ENCODE measurements around the gene MUC4. TPM values are rescaled to one million over a fixed set of nuclear protein-coding genes. Genes with fewer than 3 reads are reported as not detected.
"Not testable (repeated sequence)": the region's sequence is repeated elsewhere in the genome, so short reads cannot be mapped to it uniquely, and the experiment has no call there.

The MUC4 gene
- total and polyA plus RNA-seq, 2 experiments from 2014 or later, result 1.3 TPM

GRCh38 chr3:195816276-195816913 lies 4.7 kb upstream of the MUC4 start:
- peaks cover 13% of the 10 kb centered on the region for H3K27me3 Mint-ChIP-seq (ENCODE audit: insufficient read depth, low read depth, poor library complexity)
- not testable (repeated sequence) for DNase-seq (ENCODE audit: low spot score)

DNA sequence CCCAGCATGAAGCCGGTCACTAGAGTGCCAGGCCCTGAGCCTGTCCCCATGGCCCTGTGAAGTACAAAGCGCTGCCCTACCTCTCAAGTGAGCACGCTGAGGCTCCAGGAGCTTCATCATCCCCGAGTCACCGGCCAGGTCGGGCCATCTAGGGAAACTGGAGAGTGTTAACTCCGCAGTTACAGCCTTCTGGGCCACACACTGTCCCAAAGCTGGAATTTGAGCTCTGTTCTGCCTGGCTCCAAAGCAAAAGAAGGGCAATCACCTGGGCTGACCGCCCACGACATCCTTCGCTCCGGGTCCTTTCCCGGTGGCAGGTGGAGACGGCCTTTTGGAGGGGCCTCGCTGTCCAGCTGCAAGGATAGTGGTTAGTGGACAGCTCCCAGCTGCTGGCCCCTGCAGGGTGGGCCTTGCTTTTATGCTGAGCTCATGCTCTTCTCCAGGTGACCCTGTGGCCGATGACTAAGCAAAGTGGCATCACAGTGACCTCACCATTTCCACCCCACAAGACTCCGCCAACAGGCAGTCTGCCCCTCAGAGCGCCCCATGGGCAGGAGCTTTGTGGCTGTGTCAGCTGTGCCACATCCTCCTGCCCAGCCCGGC lies 3.5 kb upstream of the MUC4 start:
- Mint-ChIP-seq H3K27ac (no peak overlapping the region), H3K4me1 (peaks cover 11% of the 10 kb centered on the region), H3K36me3 (ENCODE audit: low read depth) (no peaks in the 10 kb centered on the region; the same call in 2 of the 3 replicates), H3K27me3 (ENCODE audit: insufficient read depth, low read depth, poor library complexity) (peaks cover 16% of the 10 kb centered on the region), H3K9me3 (no peaks in the 10 kb centered on the region), H3K4me3 (no peak overlapping the region)
- Histone ChIP-seq H3K79me2 (replicated peaks; ENCODE audit: insufficient read depth) (no peaks in the 10 kb centered on the region), H3K4me1 (ENCODE audit: insufficient read depth) (peaks cover 12% of the 10 kb centered on the region; the same call in 1 of the 2 replicates), H3K27ac (ENCODE audit: low read depth) (no peak overlapping the region), H3K27me3 (ENCODE audit: insufficient read depth) (no peaks in the 10 kb centered on the region), H3K4me3 (no peak overlapping the region), H3K4me2 (no peak overlapping the region), H3K36me3 (ENCODE audit: insufficient read depth) (no peaks in the 10 kb centered on the region), H3F3A (replicated peaks; ENCODE audit: low read depth) (no peaks in the 10 kb centered on the region), H4K20me1 (replicated peaks; ENCODE audit: insufficient read depth) (no peaks in the 10 kb centered on the region), H2AFZ (no peak overlapping the region), H3K9me2 (ENCODE audit: insufficient read depth) (no peaks in the 10 kb centered on the region)
- DNase-seq (ENCODE audit: low spot score) (no peak), ATAC-seq (no peak)
- TF ChIP-seq EZH2phosphoT487 (IDR thresholded peaks at IDR 0.05; ENCODE audit: unreplicated experiment) (no peak), EZH2 (IDR thresholded peaks at IDR 0.05; ENCODE audit: low read depth, unreplicated experiment) (no peak), ZNF331 (CRISPR knock-in tag; IDR thresholded peaks at IDR 0.05; ENCODE audit: low read depth) (no peak), JUNB (IDR thresholded peaks at IDR 0.05; ENCODE audit: unreplicated experiment) (no peak), CTCF (conservative IDR thresholded peaks at IDR 0.05; ENCODE audit: low read depth in 2 of 2) (no peak), NANOG (IDR thresholded peaks at IDR 0.05; ENCODE audit: borderline replicate concordance) (no peak), ZNF462 (CRISPR knock-in tag; IDR thresholded peaks at IDR 0.05) (no peak), POLR2AphosphoS5 (IDR thresholded peaks at IDR 0.05; ENCODE audit: low read depth) (no peak), STAT1 (IDR thresholded peaks at IDR 0.05; ENCODE audit: unreplicated experiment) (no peak)
- TF ChIP-seq, protein P1, sequence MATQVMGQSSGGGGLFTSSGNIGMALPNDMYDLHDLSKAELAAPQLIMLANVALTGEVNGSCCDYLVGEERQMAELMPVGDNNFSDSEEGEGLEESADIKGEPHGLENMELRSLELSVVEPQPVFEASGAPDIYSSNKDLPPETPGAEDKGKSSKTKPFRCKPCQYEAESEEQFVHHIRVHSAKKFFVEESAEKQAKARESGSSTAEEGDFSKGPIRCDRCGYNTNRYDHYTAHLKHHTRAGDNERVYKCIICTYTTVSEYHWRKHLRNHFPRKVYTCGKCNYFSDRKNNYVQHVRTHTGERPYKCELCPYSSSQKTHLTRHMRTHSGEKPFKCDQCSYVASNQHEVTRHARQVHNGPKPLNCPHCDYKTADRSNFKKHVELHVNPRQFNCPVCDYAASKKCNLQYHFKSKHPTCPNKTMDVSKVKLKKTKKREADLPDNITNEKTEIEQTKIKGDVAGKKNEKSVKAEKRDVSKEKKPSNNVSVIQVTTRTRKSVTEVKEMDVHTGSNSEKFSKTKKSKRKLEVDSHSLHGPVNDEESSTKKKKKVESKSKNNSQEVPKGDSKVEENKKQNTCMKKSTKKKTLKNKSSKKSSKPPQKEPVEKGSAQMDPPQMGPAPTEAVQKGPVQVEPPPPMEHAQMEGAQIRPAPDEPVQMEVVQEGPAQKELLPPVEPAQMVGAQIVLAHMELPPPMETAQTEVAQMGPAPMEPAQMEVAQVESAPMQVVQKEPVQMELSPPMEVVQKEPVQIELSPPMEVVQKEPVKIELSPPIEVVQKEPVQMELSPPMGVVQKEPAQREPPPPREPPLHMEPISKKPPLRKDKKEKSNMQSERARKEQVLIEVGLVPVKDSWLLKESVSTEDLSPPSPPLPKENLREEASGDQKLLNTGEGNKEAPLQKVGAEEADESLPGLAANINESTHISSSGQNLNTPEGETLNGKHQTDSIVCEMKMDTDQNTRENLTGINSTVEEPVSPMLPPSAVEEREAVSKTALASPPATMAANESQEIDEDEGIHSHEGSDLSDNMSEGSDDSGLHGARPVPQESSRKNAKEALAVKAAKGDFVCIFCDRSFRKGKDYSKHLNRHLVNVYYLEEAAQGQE (IDR thresholded peaks at IDR 0.05; ENCODE audit: unreplicated experiment), result no peak

More at GRCh38 chr3:195816276-195816913, 4.7 kb upstream of the MUC4 start:
- H3K4me1 ChIP-seq (ENCODE audit: insufficient read depth); H4K20me1 ChIP-seq (replicated peaks; ENCODE audit: insufficient read depth); H3K79me2 ChIP-seq (replicated peaks; ENCODE audit: insufficient read depth); H3K4me1 Mint-ChIP-seq; H3K4me3 Mint-ChIP-seq; H3K36me3 ChIP-seq (ENCODE audit: insufficient read depth); H3K27me3 ChIP-seq (ENCODE audit: insufficient read depth); H3K4me2 ChIP-seq; ATAC-seq; H3K36me3 Mint-ChIP-seq (ENCODE audit: low read depth); H3K9me3 Mint-ChIP-seq; H3K27ac Mint-ChIP-seq; H3K27ac ChIP-seq (ENCODE audit: low read depth); H3K9me2 ChIP-seq (ENCODE audit: insufficient read depth); H3K4me3 ChIP-seq; H2AFZ ChIP-seq; H3F3A ChIP-seq (replicated peaks; ENCODE audit: low read depth): not testable (repeated sequence)
